GM18508 (cell line): ENCODE results near the gene CSAG3.

Experiments
- ATAC-seq: cut with Tn5 transposase; IDR thresholded peaks from one replicate; pipeline ENCODE4 v1.9.1; 2021; ENCODE audit warnings: moderate number of reproducible peaks; ENCODE audit not compliant: insufficient read depth, unreplicated experiment

The CSAG3 gene

DNA sequence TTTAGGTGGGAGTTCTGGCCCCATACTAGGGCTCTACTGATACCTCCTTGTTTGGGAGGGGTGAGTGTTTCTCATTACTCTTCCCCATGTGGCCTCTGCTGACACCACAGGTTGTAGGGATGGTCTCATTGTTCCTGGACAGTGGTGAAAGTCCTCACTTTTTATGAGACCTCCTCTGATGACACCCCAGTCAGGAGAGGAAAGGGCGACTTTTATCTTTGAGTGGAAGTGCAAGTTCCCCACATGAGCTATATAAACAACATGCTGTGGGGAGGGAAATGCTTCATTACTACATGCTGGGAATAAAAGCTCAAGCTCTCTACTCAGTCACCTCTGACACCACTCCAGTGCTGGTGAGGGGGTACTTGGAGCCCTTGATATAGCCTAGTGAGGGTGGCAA, 39.9 kb downstream of the CSAG3 start:
- no peak for ATAC-seq

- no peak for ATAC-seq
Measured at GRCh38 chrX:152806035-152806434, 47.0 kb downstream of the CSAG3 start.
